GM21447 (cell line): ENCODE measurements around the gene CHRM2.

Source experiments
- ATAC-seq: cut with Tn5 transposase; IDR thresholded peaks from one replicate; pipeline ENCODE4 v1.9.1; 2021; ENCODE audit not compliant: unreplicated experiment

The CHRM2 gene

DNA sequence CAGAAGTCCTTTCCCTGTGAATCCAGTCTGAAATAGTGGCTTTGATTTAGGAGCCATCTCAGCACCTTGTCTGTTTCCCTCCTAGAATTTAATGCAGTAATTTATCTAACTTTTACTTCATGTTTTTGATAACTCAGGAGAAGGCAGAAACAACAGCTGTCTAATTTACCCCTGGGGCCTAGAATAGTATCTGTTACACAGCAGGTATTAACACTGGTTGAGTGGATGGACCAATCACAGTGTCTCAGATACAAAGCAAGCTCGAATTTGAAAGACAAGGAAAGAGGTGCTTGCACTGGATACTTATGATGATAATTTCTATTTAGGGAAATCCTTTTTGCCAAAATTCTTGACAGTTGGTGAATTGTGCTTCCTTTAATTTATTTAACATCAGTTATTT, 23.4 kb downstream of the CHRM2 start:
- no peak for ATAC-seq

- no peak for ATAC-seq
Observed at GRCh38 chr7:136894789-136895188, 26.3 kb downstream of the CHRM2 start.

DNA sequence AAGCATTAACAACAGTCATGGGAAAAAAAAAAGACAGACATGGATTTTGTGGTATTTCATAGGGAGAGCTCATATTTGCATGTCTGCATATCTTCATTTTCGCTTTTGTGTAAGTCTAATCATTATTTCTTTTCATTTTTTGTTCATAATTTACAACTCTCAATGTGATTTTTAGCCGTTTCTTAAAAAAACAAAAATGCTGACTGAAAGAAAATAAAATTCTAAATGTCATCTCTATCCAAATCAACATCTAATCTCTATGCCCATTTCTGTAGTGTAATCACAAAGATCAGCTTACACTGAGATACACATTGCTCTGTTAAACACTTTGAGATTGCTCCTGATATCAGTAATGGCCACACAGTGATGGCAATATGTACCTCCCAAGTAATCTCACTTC, 29.2 kb downstream of the CHRM2 start:
- no peak for ATAC-seq

DNA sequence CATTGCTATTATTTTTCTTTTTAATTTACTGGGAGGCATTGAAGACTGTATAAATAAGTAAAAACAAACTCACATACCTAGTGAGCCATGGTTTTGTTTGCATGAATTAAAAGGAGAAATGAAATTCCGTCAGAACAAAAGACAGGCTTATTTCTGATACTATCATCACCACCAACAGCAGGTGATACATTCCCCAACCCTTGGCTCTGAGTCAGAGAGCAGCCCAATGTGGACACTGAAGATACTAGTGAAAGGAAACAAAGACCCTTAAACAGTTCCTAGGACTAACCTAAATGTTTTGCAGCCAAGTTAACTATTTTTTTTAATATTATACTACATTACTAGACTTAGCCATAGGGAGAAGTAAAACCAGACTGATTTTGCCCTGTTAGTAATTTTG, 31.6 kb downstream of the CHRM2 start:
- ATAC-seq, result no peak

GRCh38 chr7:136910771-136911170, 42.3 kb downstream of the CHRM2 start:
- ATAC-seq, result no peak

- no peak for ATAC-seq
Observed at GRCh38 chr7:136911344-136911743, 42.9 kb downstream of the CHRM2 start.

GRCh38 chr7:136912339-136912738, 43.9 kb downstream of the CHRM2 start:
- ATAC-seq, result no peak

GRCh38 chr7:136914016-136914415, 45.6 kb downstream of the CHRM2 start:
- ATAC-seq, result no peak

GRCh38 chr7:136919820-136920219, 51.4 kb downstream of the CHRM2 start:
- no peak for ATAC-seq

GRCh38 chr7:136923111-136923667, 54.7 kb downstream of the CHRM2 start:
- ATAC-seq, result no peak

DNA sequence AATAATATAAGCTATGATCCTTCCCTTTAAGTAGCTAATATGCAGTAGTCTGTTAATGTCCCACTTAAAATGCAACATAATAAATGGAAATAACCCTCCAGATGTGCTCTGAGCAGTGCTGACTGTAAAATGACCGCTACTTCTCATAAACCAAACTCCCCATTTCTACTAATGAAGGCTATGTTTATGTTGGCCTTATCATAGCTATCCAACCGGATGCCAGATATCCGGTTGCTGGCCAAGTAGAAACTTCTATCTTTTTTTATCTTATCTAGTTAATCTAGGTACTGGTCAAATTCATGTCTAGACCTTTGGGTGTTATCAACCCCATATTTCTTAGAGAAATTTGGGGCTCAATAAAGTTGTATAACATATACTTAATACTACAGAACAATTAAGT, 56.6 kb downstream of the CHRM2 start:
- no peak for ATAC-seq

DNA sequence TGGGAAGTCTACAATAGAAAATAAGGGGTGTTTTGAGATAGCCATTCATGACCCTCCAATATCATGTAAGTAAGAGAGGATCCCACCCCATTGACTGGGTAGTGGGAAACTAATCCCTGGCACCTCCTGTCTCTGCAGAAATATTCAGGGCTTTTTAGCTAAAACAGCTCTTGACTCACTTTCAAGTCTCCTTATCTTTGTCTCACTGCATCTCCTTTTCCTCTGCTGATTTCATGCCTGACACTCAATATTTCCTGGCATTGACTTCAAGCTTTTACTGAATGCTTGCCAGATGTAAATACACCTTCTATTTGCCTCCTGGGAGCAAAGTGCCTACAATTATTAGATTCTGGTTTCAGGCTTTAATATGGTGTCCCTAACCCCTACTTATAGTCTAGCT, 57.1 kb downstream of the CHRM2 start:
- ATAC-seq, result no peak

GRCh38 chr7:136931169-136931867, 62.9 kb downstream of the CHRM2 start:
- ATAC-seq, result no peak

GRCh38 chr7:136937436-136937835, 69.0 kb downstream of the CHRM2 start:
- ATAC-seq, result no peak

DNA sequence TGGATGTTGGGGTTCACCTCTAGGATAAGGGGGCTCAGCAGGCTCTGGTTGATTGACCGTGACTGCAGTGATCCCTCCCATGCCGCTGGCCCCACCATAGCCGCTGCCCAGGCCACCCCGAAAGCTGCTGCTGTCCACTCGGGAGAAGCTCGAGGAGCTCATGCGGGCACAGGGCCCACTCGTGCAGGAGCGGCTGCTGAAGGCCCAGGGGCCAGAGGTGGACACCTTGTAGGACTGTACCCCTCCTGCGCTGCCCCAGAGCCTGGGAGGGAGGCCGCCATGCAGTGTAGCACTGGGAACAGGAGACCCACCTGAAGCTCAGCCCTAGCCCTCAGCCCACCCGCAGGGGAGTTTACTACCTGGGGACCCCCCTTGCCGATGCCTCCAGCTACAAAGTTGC, 70.0 kb downstream of the CHRM2 start:
- ATAC-seq, result no peak

DNA sequence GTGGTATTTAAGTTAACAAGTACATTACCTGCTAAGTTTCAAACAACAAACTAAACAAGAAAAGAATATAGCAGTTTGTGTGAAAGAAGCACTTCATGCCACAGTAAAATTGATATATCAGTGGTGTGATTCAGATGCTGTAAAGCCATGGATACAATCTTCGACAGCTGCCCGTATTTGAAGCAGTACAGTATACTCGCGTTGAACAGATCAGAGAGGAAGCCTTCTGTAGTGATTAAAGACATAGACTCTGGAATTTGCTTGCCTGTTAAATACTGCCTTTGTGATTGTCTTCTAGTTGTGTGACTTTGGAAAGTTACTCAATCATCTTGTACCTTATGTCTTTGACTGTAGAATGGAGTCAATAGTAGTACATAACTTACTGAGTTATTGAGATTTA, 71.7 kb downstream of the CHRM2 start:
- no peak for ATAC-seq

GRCh38 chr7:136940917-136941316, 72.5 kb downstream of the CHRM2 start:
- ATAC-seq, result no peak

DNA sequence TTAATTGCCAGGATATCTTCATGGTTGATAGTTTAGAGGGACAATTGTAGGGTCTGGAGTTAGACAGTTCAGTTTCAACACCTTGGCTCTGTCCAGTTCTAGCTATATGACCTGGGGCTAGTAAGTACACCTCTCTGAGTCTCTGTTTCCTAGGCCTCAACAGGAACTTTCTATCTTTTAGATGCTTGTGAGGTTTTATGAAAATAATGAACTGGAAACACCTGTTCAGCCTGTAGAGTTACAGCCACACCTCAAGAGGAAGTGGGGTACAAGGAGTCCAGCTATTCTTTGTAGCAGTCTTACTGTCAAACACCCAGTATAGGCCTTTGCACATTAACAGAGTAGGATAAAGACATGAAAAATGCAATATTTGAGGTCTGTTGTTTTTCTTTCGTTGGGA, 73.4 kb downstream of the CHRM2 start:
- ATAC-seq, result no peak

DNA sequence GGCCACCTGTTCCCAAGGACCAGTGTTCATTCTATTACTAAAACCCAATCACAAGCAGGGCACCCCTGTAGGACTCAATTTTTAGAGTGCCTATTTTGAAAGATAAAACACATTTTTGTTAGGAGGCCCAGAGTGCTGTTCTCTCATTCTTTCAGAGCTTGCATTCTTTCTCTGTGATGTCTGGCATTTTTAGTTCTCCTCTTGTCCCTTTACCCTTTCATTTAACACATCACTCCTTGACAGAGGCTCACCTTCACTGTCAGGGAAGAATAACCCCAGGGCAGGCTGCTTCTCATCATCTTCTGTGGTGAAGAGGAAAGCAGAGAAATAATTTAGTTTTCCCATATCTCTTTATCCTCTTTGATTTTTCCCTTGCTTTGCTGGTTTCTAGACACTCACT, 73.9 kb downstream of the CHRM2 start:
- ATAC-seq, result no peak

DNA sequence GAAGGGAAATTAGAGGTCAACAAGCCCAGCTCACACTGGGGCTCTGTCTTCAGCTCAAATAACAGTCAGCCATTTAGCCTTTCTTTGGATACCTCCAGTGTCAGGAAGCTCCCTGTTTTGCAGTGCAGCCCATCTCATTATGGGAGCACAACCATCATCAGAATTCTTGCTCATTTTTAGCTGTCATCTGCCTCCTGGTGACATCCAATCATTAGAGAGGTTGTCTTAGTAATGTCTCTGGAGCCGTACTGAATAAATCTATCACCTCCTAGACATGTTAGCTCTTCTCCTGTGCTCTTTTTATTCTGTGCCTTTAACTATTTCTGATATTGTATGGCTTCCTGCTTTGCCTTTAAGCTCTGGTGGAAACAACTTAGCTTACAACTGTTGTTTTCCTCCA, 74.5 kb downstream of the CHRM2 start:
- no peak for ATAC-seq

- no peak for ATAC-seq
Observed at GRCh38 chr7:136947347-136947746, 78.9 kb downstream of the CHRM2 start.

GRCh38 chr7:136950331-136950730, 81.9 kb downstream of the CHRM2 start:
- no peak for ATAC-seq

DNA sequence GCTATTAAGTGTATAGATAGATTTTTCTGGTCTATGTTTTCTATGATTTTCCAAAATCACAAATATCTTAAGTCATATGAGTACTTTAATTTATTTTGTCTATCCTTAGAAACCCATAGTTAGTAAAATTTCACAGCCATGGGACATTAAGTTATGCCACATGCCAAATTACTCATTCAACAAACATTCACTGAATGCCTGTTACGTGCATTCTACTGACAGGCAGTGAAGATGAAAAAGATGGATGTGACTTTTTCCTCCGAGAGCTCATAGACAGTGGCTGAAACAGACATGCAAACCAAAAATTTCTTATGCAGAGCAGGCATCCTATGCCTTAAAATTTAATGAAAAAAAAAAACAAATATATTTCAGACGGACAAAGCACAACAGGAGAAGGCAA, 84.9 kb downstream of the CHRM2 start:
- no peak for ATAC-seq
